ENCODE measurements around the gene BCL2L12. TPM values are rescaled to one million over a fixed set of nuclear protein-coding genes. Genes with fewer than 3 reads are reported as not detected.

The BCL2L12 gene
- polyA plus RNA-seq, 1 of the 3 experiments (the other 2 are of a cell fraction) = 27.9 TPM

- WGBS (ENCODE audit: low lambda C conversion rate) = 2% methylated on average over 9 of the region's 9 CpGs
- POLR2A ChIA-PET = interaction anchor here (2.2 kb wide), 1 partner anchor 10 kb away, joined by 15 read pairs; the partner anchor contains the start of gene PRMT1
- peaks cover 30% of the 10 kb centered on the region for H3K79me2 ChIP-seq (ENCODE audit: insufficient read depth)
Observed at GRCh38 chr19:49666120-49666444, 349 bp downstream of the BCL2L12 start.

GRCh38 chr19:49667473-49667872 is 1.7 kb downstream of the BCL2L12 start:
- peaks cover 30% of the 10 kb centered on the region for H3K79me2 ChIP-seq (ENCODE audit: insufficient read depth)
- H3K9me3 ChIP-seq = no peaks in the 10 kb centered on the region
- H3K36me3 ChIP-seq (replicated peaks in 1 of 2; ENCODE audit: control insufficient read depth in 1 of 2, insufficient read depth in 2 of 2, low read length in 1 of 2) = peaks cover 4 to 5% of the 10 kb centered on the region in 2 experiments
- no peak overlapping the region for H3K9ac ChIP-seq
- WGBS (ENCODE audit: low lambda C conversion rate) = 80% methylated on average over 2 of the region's 2 CpGs
- DNase-seq = no peak
- ChIA-PET CTCF (interaction anchor here (0.7 to 9.4 kb wide), 4 partner anchors 8 to 66 kb away, joined by 3 to 78 read pairs (median 3); partner anchors contain the start of genes CPT1C and PRMT1), POLR2A (no interaction called here)
- H3K27me3 ChIP-seq (ENCODE audit: insufficient read depth) = no peaks in the 10 kb centered on the region
- no peak overlapping the region for H3K27ac ChIP-seq (ENCODE audit: low read depth in 2 of 2, low read length in 1 of 2)
- peaks cover 15% of the 10 kb centered on the region for H3F3A ChIP-seq (replicated peaks; ENCODE audit: insufficient read depth)
- no peaks in the 10 kb centered on the region for H3K9me2 ChIP-seq
- no peak overlapping the region for H3K4me2 ChIP-seq
- no peak overlapping the region for H3K4me3 ChIP-seq (ENCODE audit: low read depth in 2 of 2, low read length in 1 of 2)
- no peak overlapping the region for H2AFZ ChIP-seq (ENCODE audit: low read depth)
- no peaks in the 10 kb centered on the region for H4K20me1 ChIP-seq (ENCODE audit: insufficient read depth)
- peaks cover 12 to 22% of the 10 kb centered on the region in 2 experiments; a peak in 3 of 4 replicates for H3K4me1 ChIP-seq (ENCODE audit: control insufficient read depth in 1 of 2, insufficient read depth in 2 of 2, low read depth in 1 of 2, low read length in 1 of 2)
- TF ChIP-seq RFX5 (IDR thresholded peaks at IDR 0.05; ENCODE audit: low read length) (no peak), POLR2AphosphoS5 (IDR thresholded peaks at IDR 0.05; ENCODE audit: low read depth, low read length) (no peak), ELF1 (IDR thresholded peaks at IDR 0.05) (no peak), USF2 (IDR thresholded peaks at IDR 0.05; ENCODE audit: borderline replicate concordance, low read depth, low read length) (no peak), EP300 (IDR thresholded peaks at IDR 0.05; ENCODE audit: borderline replicate concordance in 1 of 2, low read depth in 1 of 2, low read length in 1 of 2) (no peak), TAF1 (IDR thresholded peaks at IDR 0.05; ENCODE audit: borderline replicate concordance, low read depth, low read length) (no peak), TEAD4 (IDR thresholded peaks at IDR 0.05; ENCODE audit: borderline replicate concordance, insufficient read depth) (no peak), REST (IDR thresholded peaks at IDR 0.05; ENCODE audit: low read depth, low read length) (no peak), SIN3A (IDR thresholded peaks at IDR 0.05; ENCODE audit: borderline replicate concordance, low read depth, low read length) (no peak), MEF2A (IDR thresholded peaks at IDR 0.05; ENCODE audit: borderline replicate concordance, low read depth) (no peak), RAD21 (IDR thresholded peaks at IDR 0.05; ENCODE audit: low read length) (no peak), GATA2 (CRISPR knock-in tag; IDR thresholded peaks at IDR 0.05) (no peak)

More at GRCh38 chr19:49666120-49666444, 349 bp downstream of the BCL2L12 start:
- Histone ChIP-seq H3K4me3 (ENCODE audit: low read depth in 2 of 2, low read length in 1 of 2) (peak overlapping the region; percentile 73 to 97), H3K9me3 (no peaks in the 10 kb centered on the region), H3K27me3 (ENCODE audit: insufficient read depth) (no peaks in the 10 kb centered on the region), H3K27ac (ENCODE audit: low read depth in 2 of 2, low read length in 1 of 2) (peak overlapping the region in 1 of 2 experiments; percentile 96; a peak in 1 of 4 replicates), H3K4me1 (ENCODE audit: control insufficient read depth in 1 of 2, insufficient read depth in 2 of 2, low read depth in 1 of 2, low read length in 1 of 2) (peaks cover 9 to 15% of the 10 kb centered on the region in 2 experiments; a peak in 3 of 4 replicates), H3K36me3 (replicated peaks in 1 of 2; ENCODE audit: control insufficient read depth in 1 of 2, insufficient read depth in 2 of 2, low read length in 1 of 2) (peaks cover 5 to 16% of the 10 kb centered on the region in 2 experiments), H2AFZ (ENCODE audit: low read depth) (0 out of 2 replicates have a peak overlapping the region, but pooled peaks have one; percentile 52), H3K4me2 (peak overlapping the region; percentile 97), H3F3A (replicated peaks; ENCODE audit: insufficient read depth) (peaks cover 18% of the 10 kb centered on the region), H3K9ac (peak overlapping the region; percentile 90), H4K20me1 (ENCODE audit: insufficient read depth) (no peaks in the 10 kb centered on the region), H3K9me2 (no peaks in the 10 kb centered on the region)
- CTCF ChIA-PET = interaction anchor here (1.0 to 9.4 kb wide), 4 partner anchors 10 to 24 kb away, joined by 3 to 78 read pairs (median 4); partner anchors contain the start of genes ADM5 and PRMT1
- TF ChIP-seq CTCF (IDR thresholded peaks at IDR 0.05) (peak; percentile 22; the same call in 1 of the 2 replicates), USF2 (IDR thresholded peaks at IDR 0.05; ENCODE audit: borderline replicate concordance, low read depth, low read length) (no peak)
- no peak for DNase-seq
